Measurements from ENCODE around the gene ETDA. TPM values are rescaled to one million over a fixed set of nuclear protein-coding genes. Genes with fewer than 3 reads are reported as not detected.
"Not testable (repeated sequence)": the region's sequence is repeated elsewhere in the genome, so short reads cannot be mapped to it uniquely, and the experiment has no call there.

Gene ETDA
- total RNA-seq = not detected
- long read RNA-seq = 0 reads

DNA sequence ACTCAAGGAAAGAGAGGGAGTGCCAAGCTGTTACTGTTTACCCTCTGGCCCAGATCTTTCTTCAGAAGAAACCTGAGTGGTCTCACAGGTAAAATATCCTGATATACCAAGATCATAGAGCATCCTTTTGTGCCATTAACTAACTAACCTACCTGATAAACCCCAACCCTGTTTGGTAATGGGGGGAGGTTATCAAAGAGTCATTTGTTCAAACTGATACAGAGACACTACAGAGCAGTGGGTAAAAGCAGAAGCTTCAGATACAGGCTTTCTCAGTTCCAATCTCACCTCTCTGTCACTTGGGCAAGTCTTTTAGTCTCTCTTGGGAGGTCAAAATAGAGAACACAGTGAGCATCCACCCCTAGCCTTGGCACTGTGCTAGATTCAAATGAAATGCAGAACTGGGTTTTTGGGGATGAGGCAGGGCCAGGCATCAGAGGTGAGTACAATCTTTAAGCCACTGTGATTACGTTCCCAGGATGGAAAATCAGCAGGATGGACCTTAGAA lies at the start of gene ETDA:
Gene ETDA, plus strand, starts transcription at position 51 of the 508 bp plus-strand sequence. CDS start 1,216 bp downstream, outside the sequence.
- H3K9me3 ChIP-seq; intact Hi-C loops (cut with DNase I); ATAC-seq: not testable (repeated sequence)

DNA sequence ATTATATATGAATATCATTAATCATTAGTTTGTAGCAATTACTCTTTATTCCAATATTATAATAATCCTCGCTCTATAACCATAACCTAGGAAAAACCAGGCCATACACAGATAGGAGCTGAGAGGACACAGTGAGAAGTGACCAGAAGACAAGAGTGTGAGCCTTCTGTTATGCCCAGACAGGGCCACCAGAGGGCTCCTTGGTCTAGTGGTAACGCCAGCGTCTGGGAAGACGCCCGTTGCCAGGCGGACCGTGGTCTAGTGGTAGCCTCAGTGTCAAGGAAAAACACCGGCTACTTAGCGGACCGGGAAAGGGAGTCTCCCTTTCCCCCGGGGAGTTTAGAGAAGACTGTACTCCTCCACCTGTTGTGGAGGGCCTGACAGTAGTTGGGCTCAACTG lies 45.4 kb upstream of the ETDA start:
- H3K27ac ChIP-seq; intact Hi-C loops (cut with DNase I); H3K27me3 ChIP-seq; H3K4me3 ChIP-seq; H3K36me3 ChIP-seq; H3K9me3 ChIP-seq; H3K4me1 ChIP-seq; ATAC-seq: not testable (repeated sequence)
- TF ChIP-seq, protein P1, sequence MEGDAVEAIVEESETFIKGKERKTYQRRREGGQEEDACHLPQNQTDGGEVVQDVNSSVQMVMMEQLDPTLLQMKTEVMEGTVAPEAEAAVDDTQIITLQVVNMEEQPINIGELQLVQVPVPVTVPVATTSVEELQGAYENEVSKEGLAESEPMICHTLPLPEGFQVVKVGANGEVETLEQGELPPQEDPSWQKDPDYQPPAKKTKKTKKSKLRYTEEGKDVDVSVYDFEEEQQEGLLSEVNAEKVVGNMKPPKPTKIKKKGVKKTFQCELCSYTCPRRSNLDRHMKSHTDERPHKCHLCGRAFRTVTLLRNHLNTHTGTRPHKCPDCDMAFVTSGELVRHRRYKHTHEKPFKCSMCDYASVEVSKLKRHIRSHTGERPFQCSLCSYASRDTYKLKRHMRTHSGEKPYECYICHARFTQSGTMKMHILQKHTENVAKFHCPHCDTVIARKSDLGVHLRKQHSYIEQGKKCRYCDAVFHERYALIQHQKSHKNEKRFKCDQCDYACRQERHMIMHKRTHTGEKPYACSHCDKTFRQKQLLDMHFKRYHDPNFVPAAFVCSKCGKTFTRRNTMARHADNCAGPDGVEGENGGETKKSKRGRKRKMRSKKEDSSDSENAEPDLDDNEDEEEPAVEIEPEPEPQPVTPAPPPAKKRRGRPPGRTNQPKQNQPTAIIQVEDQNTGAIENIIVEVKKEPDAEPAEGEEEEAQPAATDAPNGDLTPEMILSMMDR (IDR thresholded peaks at IDR 0.05) = peak; percentile 46
- peak; percentile 66 for DNase-seq

More for the DNA sequence above, at the start of gene ETDA:
- not testable (repeated sequence) for DNase-seq, H3K27me3 ChIP-seq, H3K36me3 ChIP-seq, H3K4me1 ChIP-seq, H3K4me3 ChIP-seq, H3K27ac ChIP-seq

DNA sequence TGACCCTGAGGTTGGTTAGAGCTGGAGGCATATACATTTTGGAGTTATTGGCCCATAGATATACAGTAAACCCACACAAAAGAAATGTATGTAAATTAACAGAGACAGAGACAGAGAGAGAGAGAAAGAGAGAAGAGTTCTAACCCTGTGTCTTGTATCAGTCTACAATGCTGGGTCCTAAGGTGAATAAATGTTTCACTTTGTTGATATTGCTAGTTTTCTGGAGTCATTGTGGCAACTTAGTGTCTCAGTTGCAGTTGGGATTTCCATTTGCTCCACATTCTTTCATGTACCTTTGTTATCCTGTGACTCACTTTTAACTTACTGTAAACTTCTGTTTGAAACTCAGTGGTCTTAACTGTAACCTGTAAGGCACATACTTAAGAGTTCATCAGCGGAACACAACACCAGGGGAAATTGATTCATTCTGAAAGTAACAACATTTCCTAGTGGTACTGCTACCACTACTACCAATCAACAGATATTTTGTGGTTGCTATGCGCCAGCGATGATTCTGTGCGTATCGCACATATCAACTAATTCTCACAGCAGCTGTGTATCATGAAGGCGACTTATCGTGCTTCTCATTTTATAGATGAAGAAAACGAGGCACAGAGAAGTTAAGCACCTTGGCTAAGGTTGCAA lies 38.5 kb upstream of the ETDA start:
- Histone ChIP-seq H3K4me3 (no peak overlapping the region), H3K27ac (no peak overlapping the region), H3K4me1 (no peaks in the 10 kb centered on the region), H3K9me3 (no peaks in the 10 kb centered on the region), H3K27me3 (no peaks in the 10 kb centered on the region), H3K36me3 (no peaks in the 10 kb centered on the region)
- TF ChIP-seq, protein P1 (IDR thresholded peaks at IDR 0.05) = no peak
- ATAC-seq = no peak
- intact Hi-C loops (cut with DNase I) = no loop called here
- no peak for DNase-seq

DNA sequence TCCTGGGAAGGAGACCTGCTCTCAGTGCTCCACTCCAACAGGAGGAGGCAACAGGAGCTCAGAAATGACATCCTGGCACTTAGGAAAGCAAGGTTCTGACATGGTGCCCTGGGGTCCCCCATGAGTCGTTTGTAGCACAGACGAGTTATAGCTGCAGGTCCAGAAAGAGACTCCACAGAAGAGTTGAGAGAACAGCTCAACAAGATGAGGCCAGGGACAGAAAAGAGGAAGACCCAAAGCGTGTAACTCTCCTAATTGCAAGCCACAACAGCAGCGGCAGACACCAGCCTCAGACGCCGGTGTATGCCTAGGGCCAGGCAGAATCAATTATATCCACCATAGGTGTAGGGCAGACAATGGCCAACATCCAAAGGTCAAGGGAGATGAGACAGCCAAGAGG lies 5.9 kb upstream of the ETDA start:
- H3K4me1 ChIP-seq; H3K4me3 ChIP-seq; H3K36me3 ChIP-seq; DNase-seq; ATAC-seq; H3K9me3 ChIP-seq; H3K27me3 ChIP-seq; intact Hi-C loops (cut with DNase I); H3K27ac ChIP-seq: not testable (repeated sequence)

DNA sequence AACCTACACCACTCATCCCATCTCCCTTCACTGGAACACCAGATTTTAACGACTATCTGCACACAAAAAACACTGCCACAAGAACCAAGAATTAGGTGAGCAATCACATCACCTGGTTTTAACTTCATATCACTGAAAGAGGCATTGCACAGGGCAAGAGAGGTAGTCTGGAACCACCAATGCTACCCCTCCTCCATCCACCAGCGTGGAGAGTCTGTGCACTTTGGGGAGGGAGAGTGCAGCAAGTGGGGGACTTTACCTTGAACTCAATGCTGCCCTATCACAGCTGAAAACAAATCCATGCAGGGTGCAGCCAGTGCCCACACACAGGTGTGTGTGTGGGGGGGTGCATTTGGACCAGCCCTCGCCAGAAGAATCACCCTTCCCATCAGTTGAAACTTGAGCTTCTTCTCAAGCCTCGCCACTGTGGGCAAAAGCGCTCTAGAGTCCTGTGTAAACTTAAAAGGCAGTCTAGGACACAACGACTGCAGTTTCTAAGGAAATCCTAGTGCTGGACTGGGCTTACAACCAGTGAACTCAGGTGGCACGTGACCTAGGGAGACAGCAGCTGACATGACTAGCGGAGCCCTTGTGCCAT lies 4.3 kb downstream of the ETDA start:
- intact Hi-C loops (cut with DNase I) = not testable (repeated sequence)

DNA sequence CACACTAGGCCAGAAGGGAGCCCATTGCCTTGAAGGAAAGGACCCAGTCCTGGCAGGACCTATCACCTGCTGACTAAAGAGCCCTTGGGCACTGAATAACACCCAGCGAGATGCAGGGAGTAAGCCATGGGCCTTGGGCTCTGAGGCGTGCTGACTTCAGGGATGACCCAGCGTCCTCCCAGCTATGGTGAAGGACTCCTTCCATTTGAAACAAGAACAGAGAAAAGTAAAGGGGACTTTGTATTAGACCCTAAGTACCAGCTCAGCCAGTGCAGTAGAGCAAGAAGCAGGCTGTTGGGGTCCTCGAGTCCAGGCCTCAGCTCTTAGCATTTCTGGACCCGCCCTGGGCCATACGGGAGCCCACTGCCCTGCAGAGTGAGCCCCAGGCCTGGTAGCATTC lies 5.1 kb downstream of the ETDA start:
- Histone ChIP-seq H3K4me1 (no peaks in the 10 kb centered on the region), H3K4me3 (no peak overlapping the region), H3K36me3 (no peaks in the 10 kb centered on the region), H3K9me3 (no peaks in the 10 kb centered on the region), H3K27ac (no peak overlapping the region), H3K27me3 (no peaks in the 10 kb centered on the region)
- ATAC-seq (no peak), DNase-seq (no peak)
- TF ChIP-seq, protein P1 (IDR thresholded peaks at IDR 0.05) = no peak
- intact Hi-C loops (cut with DNase I) = no loop called here

More for the DNA sequence above, 4.3 kb downstream of the ETDA start:
- not testable (repeated sequence) for ATAC-seq, H3K36me3 ChIP-seq, H3K27me3 ChIP-seq, H3K4me1 ChIP-seq, H3K9me3 ChIP-seq, DNase-seq, H3K27ac ChIP-seq, H3K4me3 ChIP-seq

DNA sequence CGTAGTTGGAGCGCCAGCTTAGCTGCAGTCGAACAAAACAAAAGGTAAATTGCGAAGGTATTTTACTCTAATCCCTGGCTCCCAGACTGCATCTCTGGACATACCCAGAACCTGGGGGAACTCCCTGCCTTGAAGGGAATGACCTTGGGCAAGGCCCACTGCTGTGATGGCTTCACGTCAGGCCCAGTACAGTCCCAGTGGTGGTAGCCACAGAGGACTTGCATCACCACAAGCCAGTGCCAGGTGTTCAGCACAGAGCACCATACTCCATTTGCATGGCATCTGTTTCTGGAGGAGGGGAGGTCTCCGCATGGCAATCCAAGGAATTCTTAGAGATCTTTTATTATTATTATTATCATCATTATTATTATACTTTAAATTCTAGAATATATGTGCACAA lies 5.6 kb downstream of the ETDA start:
- DNase-seq = no peak
- H3K4me1 ChIP-seq = no peaks in the 10 kb centered on the region
- intact Hi-C loops (cut with DNase I) = no loop called here
- no peaks in the 10 kb centered on the region for H3K27me3 ChIP-seq
- TF ChIP-seq, protein P1 (IDR thresholded peaks at IDR 0.05) = no peak
- H3K4me3 ChIP-seq = no peak overlapping the region
- no peak overlapping the region for H3K27ac ChIP-seq
- no peak for ATAC-seq
- no peaks in the 10 kb centered on the region for H3K36me3 ChIP-seq
- H3K9me3 ChIP-seq = no peaks in the 10 kb centered on the region

DNA sequence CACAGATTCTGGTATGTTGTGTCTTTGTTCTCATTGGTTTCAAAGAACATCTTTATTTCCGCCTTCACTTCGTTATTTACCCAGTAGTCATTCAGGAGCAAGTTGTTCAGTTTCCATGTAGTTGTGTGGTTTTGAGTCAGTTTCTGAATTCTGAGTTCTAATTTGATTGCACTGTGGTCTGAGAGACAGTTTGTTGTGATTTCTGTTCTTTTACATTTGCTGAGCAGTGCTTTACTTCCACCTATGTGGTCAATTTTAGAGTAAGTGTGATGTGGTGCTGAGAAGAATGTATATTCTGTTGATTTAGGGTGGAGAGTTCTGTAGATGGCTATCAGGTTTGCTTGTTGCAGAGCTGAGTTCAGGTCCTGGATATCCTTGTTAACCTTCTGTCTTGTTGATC lies 9.1 kb downstream of the ETDA start:
- H3K9me3 ChIP-seq; H3K36me3 ChIP-seq; intact Hi-C loops (cut with DNase I); H3K27me3 ChIP-seq; H3K4me3 ChIP-seq; H3K4me1 ChIP-seq; ATAC-seq; DNase-seq; H3K27ac ChIP-seq: not testable (repeated sequence)

DNA sequence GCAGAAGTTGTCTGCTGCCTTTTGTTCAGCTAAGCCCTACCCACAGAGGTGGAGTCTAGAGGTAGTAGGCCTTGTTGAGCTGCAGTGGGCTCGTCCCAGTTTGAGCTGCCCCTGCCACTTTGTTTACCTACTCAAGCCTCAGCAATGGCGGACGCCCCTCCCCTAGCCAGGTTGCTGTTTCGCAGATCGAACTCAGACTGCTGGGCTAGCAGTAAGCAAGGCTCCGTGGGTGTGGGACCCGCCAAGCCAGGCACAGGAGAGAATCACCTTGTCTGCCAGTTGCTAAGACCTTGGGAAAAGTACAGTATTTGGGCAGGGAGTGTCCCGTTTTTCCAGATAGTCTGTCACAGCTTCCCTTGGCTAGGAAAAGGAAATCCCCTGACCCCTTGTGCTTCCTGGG lies 11.5 kb downstream of the ETDA start:
- H3K9me3 ChIP-seq; H3K4me3 ChIP-seq; H3K27ac ChIP-seq; intact Hi-C loops (cut with DNase I); H3K36me3 ChIP-seq; H3K27me3 ChIP-seq; ATAC-seq; H3K4me1 ChIP-seq; DNase-seq: not testable (repeated sequence)

Measured in upper lobe of right lung (tissue), 1 donor.